HCT116 (cell line): ENCODE measurements around the gene CUL4A. TPM values are rescaled to one million over a fixed set of nuclear protein-coding genes. Genes with fewer than 3 reads are reported as not detected.

Experiments
- ATAC-seq: fragments of 200-7000 bp; cut with Tn5 transposase; 2 replicates; pipeline ENCODE4 v1.9.1; 2020; ENCODE audit warnings: mild to moderate bottlenecking, moderate library complexity
- BruUV-seq: library from RNA; stranded (reverse); fragments of 400-500 nt; replicated peaks from 2 replicates; lab custom pipeline; 2021; lab: Mats Ljungman, UMichigan
- CTCF ChIA-PET: fragments of 300-600 bp; sonication (Branson Sonifier 250); formaldehyde crosslinking; loops from one replicate; lab custom pipeline; 2021; ENCODE audit warnings: antibody characterized with exemption; lab: Charles Lee
- POLR2A ChIA-PET: fragments of 300-600, 350-600 bp; sonication (Branson Sonifier 250); formaldehyde crosslinking; loops from one replicate; lab custom pipeline; 2021; ENCODE audit warnings: antibody characterized with exemption; lab: Charles Lee
- RAD21 ChIA-PET, 2 experiments: fragments of 300-600 bp; sonication (Branson Sonifier 250); formaldehyde crosslinking; loops; one replicate each; lab custom pipeline; 2023; ENCODE audit warnings: low total read pairs in 2 of 2; ENCODE audit not compliant: uncharacterized antibody in 2 of 2, unreplicated experiment in 2 of 2, low non-redundant PET in 1 of 2; lab: Charles Lee
- DNase-seq: peaks from one replicate; pipeline ENCODE4 v3.0.0-alpha.2; 2010; ENCODE audit warnings: low read depth, low spot score
- H2AFZ ChIP-seq: fragments of 200-600 bp; shearing (Covaris generic), sonication (generic); 2 replicates; pipeline ENCODE4 v1.6.1; 2017; ENCODE audit warnings: low read depth, mixed run types, mixed read lengths, antibody characterized with exemption, low read length; ENCODE audit not compliant: poor library complexity, severe bottlenecking
- H3K27ac ChIP-seq: 2 replicates; pipeline ENCODE4 v1.5.1; 2012; ENCODE audit warnings: low read depth, low read length
- H3K27me3 ChIP-seq: fragments of 200-600 bp; sonication (generic); 2 replicates; pipeline ENCODE4 v1.6.1; 2016; ENCODE audit warnings: mixed run types, low read length, mixed read lengths; ENCODE audit not compliant: insufficient read depth
- H3K36me3 ChIP-seq, 2 experiments: fragments of 200-500 bp in 1 of 2; fragments of 200-600 bp in 1 of 2; sonication (Bioruptor generic) in 1 of 2; sonication (generic) in 1 of 2; 2 replicates each; pipeline versions ENCODE4 v1.5.1 to v1.6.1; 2014 to 2016; ENCODE audit warnings: low read length in 2 of 2, inconsistent platforms in 1 of 2, mixed read lengths in 1 of 2, mixed run types in 1 of 2; ENCODE audit not compliant: insufficient read depth in 2 of 2, control insufficient read depth in 1 of 2
- H3K4me1 ChIP-seq, 2 experiments: fragments of 200-600 bp in 1 of 2; sonication (generic) in 1 of 2; 2 replicates each; pipeline versions ENCODE4 v1.5.1 to v1.6.1; 2012 to 2017; ENCODE audit warnings: low read length in 2 of 2, inconsistent platforms in 1 of 2, mild to moderate bottlenecking in 1 of 2, mixed read lengths in 1 of 2, mixed run types in 1 of 2, moderate library complexity in 1 of 2; ENCODE audit not compliant: insufficient read depth in 2 of 2, control insufficient read depth in 1 of 2
- H3K4me2 ChIP-seq: fragments of 200-600 bp; sonication (generic); 2 replicates; pipeline ENCODE4 v1.6.1; 2017; ENCODE audit warnings: mixed run types, low read length, mixed read lengths
- H3K4me3 ChIP-seq, 2 experiments: fragments of 200-600 bp in 1 of 2; sonication (generic) in 1 of 2; replicated peaks in 1 of 2; 2 replicates each; pipeline ENCODE4 v1.5.1; 2011 to 2016; ENCODE audit warnings: low read length in 2 of 2, control low read depth in 1 of 2, low read depth in 1 of 2, mild to moderate bottlenecking in 1 of 2, mixed read lengths in 1 of 2, mixed run types in 1 of 2
- H3K79me2 ChIP-seq: fragments of 200-600 bp; sonication (generic); 2 replicates; pipeline ENCODE4 v1.6.1; 2017; ENCODE audit warnings: mild to moderate bottlenecking, mixed run types, low read length, moderate library complexity, mixed read lengths; ENCODE audit not compliant: insufficient read depth
- H3K9ac ChIP-seq: fragments of 200-600 bp; sonication (generic); 2 replicates; pipeline ENCODE4 v1.6.1; 2016; ENCODE audit warnings: low read length, mixed read lengths
- H3K9me2 ChIP-seq: fragments of 200-600 bp; sonication (generic), shearing (Covaris generic); 2 replicates; pipeline ENCODE4 v1.6.1; 2017; ENCODE audit warnings: mixed run types, mild to moderate bottlenecking, moderate library complexity; ENCODE audit not compliant: insufficient read depth
- H3K9me3 ChIP-seq, 2 experiments: fragments of 200-500 bp in 1 of 2; fragments of 200-600 bp in 1 of 2; sonication (Bioruptor generic) in 1 of 2; sonication (generic) in 1 of 2; 2 replicates each; pipeline ENCODE4 v1.6.1; 2014 to 2017; ENCODE audit warnings: low read length in 2 of 2, mixed read lengths in 2 of 2, inconsistent platforms in 1 of 2, low read depth in 1 of 2, mild to moderate bottlenecking in 1 of 2, mixed run types in 1 of 2, moderate library complexity in 1 of 2; ENCODE audit not compliant: control insufficient read depth in 1 of 2, insufficient read depth in 1 of 2
- H4K20me1 ChIP-seq: fragments of 200-600 bp; sonication (generic), shearing (Covaris generic); 2 replicates; pipeline ENCODE4 v1.6.1; 2017; ENCODE audit warnings: mixed run types, mild to moderate bottlenecking, moderate library complexity; ENCODE audit not compliant: insufficient read depth
- CEBPB ChIP-seq: IDR thresholded peaks from 2 replicates; pipeline ENCODE4 v1.6.1; 2012; ENCODE audit warnings: low read depth
- EGR1 ChIP-seq: IDR thresholded peaks from 2 replicates; pipeline ENCODE4 v1.6.1; 2012; ENCODE audit warnings: low read depth
- ELF1 ChIP-seq: IDR thresholded peaks from 2 replicates; pipeline ENCODE4 v1.6.1; 2012; ENCODE audit warnings: low read depth, borderline replicate concordance
- EZH2phosphoT487 ChIP-seq: fragments of 200-600 bp; IDR thresholded peaks from 2 replicates; pipeline ENCODE4 v1.6.1; 2018; ENCODE audit warnings: antibody characterized with exemption, borderline replicate concordance
- POLR2A ChIP-seq: IDR thresholded peaks from 2 replicates; pipeline ENCODE4 v1.7.0; 2011; ENCODE audit warnings: borderline replicate concordance; ENCODE audit not compliant: insufficient read depth, insufficient read length; ENCODE audit errors: extremely low read depth
- POLR2AphosphoS5 ChIP-seq: IDR thresholded peaks from 2 replicates; pipeline ENCODE4 v1.6.1; 2011; ENCODE audit warnings: mild to moderate bottlenecking, low read depth, low read length, moderate library complexity
- RAD21 ChIP-seq: IDR thresholded peaks from 2 replicates; pipeline ENCODE4 v1.6.1; 2012; ENCODE audit warnings: low read depth, mild to moderate bottlenecking
- REST ChIP-seq: IDR thresholded peaks from 2 replicates; pipeline ENCODE4 v1.6.1; 2012; ENCODE audit warnings: low read depth
- SIN3A ChIP-seq: IDR thresholded peaks from 2 replicates; pipeline ENCODE4 v1.6.1; 2012; ENCODE audit warnings: low read depth
- SP1 ChIP-seq: IDR thresholded peaks from 2 replicates; pipeline ENCODE4 v1.6.1; 2012; ENCODE audit warnings: low read depth
- TCF7L2 ChIP-seq: IDR thresholded peaks from 2 replicates; pipeline ENCODE4 v1.7.0; 2011; ENCODE audit warnings: borderline replicate concordance, inconsistent platforms; ENCODE audit not compliant: insufficient read depth, insufficient read length; ENCODE audit errors: extremely low read depth
- YY1 ChIP-seq: IDR thresholded peaks from 2 replicates; pipeline ENCODE4 v1.6.1; 2011; ENCODE audit warnings: low read length, low read depth, moderate library complexity, mild to moderate bottlenecking; ENCODE audit not compliant: insufficient replicate concordance; ENCODE audit errors: extremely low read depth
- ZFX ChIP-seq: fragments of 450-650 bp; IDR thresholded peaks from 2 replicates; pipeline ENCODE4 v1.6.1; 2017
- ZNF274 ChIP-seq: fragments of 200-500 bp; sonication (Bioruptor generic); IDR thresholded peaks from 2 replicates; pipeline ENCODE4 v1.6.1; 2014; ENCODE audit warnings: mild to moderate bottlenecking, low read depth, low read length, inconsistent platforms
- intact Hi-C: fragments of 100-400 bp; cut with micrococcal nuclease; formaldehyde crosslinking; loops from 2 replicates; pipeline ENCODE4 v1.10.0; 2022
- total RNA-seq: library from RNA; stranded (reverse); gene quantifications from one replicate; pipeline ENCODE4 v1.2.1, GENCODE V29; 2021; ENCODE audit not compliant: unreplicated experiment
- TF ChIP-seq, protein P1 (sequence below): IDR thresholded peaks from 2 replicates; pipeline ENCODE4 v1.6.1; 2012

Gene CUL4A
- total RNA-seq, 1 experiment from 2014 or later = 76.5 TPM

GRCh38 chr13:113283904-113284303 lies 74.5 kb downstream of the CUL4A start:
- Histone ChIP-seq H3K79me2 (no peaks in the 10 kb centered on the region), H3K9me3 (peaks cover 0 to 3% of the 10 kb centered on the region in 2 experiments; a peak in 1 of 4 replicates), H3K9me2 (no peaks in the 10 kb centered on the region), H3K4me1 (no peaks in the 10 kb centered on the region), H4K20me1 (no peaks in the 10 kb centered on the region), H3K36me3 (no peaks in the 10 kb centered on the region), H3K27ac (no peak overlapping the region), H3K9ac (no peak overlapping the region), H3K27me3 (no peaks in the 10 kb centered on the region), H2AFZ (no peak overlapping the region), H3K4me2 (no peak overlapping the region), H3K4me3 (no peak overlapping the region)
- TF ChIP-seq REST (no peak), POLR2A (no peak), ZNF274 (no peak), EGR1 (no peak), CEBPB (no peak), RAD21 (no peak), POLR2AphosphoS5 (no peak), SP1 (no peak), SIN3A (no peak), TCF7L2 (no peak), ZFX (no peak), EZH2phosphoT487 (no peak), YY1 (no peak), ELF1 (no peak)
- TF ChIP-seq, protein P1, sequence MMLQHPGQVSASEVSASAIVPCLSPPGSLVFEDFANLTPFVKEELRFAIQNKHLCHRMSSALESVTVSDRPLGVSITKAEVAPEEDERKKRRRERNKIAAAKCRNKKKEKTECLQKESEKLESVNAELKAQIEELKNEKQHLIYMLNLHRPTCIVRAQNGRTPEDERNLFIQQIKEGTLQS = no peak
- intact Hi-C loops = no loop called here
- BruUV-seq = no TSS peak
- DNase-seq (no peak), ATAC-seq (no peak)
- POLR2A ChIA-PET = no interaction called here
- CTCF ChIA-PET = no interaction called here
- RAD21 ChIA-PET = no interaction called here
